ENCODE data around the gene MRPL40.

MRPL40 gene

GRCh38 chr22:19432133-19432851, at the start of gene MRPL40:
MRPL40 (plus strand) TSS chr22:19432545; CDS start chr22:19432555, 10 bp downstream.
- peak; percentile 85 for DNase-seq (ENCODE audit: low read depth)

DNA sequence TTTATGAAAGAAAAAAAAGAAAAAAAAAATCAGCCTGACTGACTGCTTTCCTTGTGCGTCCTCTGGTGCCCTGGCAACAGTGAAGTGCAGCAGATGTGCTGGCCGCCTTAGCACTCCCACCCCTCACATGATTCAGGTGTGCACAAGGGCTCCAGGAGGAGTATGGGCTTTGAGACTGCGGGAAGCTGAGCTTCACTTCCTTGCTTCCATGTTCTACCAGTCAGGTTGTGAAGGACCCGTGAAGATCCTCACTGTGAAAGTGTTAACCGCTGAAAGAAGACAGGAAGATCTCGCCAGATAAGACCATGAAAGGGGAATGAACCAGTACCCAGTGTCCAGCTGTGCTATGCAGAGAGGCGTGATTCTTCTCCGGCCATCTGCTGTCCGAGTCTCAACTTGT, 49.1 kb upstream of the MRPL40 start:
- no peak for DNase-seq (ENCODE audit: low read depth)

GRCh38 chr22:19385221-19385906, 47.0 kb upstream of the MRPL40 start:
- DNase-seq (ENCODE audit: low read depth): no peak

DNA sequence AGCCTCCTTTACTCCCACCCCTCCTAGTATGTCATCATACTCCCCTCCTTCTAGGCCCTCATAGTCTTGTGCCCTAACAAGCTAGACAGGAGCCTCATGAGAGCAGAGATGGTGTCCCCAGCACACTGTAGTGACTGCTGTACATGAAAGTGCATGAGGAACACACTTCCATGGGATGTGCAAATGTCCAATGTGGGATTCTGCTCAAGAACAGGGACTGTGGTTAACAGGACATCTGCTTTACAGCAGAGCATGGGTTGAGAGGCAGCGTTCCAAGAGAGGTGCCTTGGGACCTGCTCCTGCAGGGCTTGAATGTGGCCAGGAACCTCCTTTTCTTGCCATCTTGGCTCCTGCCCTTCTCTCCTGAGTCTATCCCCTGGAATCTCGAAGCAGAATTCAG, 46.1 kb upstream of the MRPL40 start:
- no peak for DNase-seq (ENCODE audit: low read depth)

DNA sequence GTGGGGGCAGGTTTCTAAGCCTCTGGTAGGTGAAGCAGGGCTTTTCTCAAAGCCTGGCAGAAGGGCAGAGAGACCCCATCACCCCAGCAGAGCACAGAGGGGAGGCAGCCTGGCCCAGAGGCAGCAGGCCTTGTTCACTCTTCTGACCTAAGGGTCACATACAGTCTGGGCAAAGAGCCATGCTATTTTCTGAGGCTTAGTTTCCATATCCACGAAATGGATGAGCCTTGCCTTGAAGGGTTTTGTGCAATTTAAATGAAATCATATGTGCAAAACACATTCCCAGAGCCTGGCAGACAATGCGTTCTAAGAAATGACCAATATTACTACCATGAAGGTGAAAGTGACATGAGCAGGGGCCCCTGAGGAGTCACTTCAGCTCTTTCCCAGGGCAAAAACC, 45.3 kb upstream of the MRPL40 start:
- no peak for DNase-seq (ENCODE audit: low read depth)

GRCh38 chr22:19387575-19387974, 44.8 kb upstream of the MRPL40 start:
- DNase-seq (ENCODE audit: low read depth): no peak

DNA sequence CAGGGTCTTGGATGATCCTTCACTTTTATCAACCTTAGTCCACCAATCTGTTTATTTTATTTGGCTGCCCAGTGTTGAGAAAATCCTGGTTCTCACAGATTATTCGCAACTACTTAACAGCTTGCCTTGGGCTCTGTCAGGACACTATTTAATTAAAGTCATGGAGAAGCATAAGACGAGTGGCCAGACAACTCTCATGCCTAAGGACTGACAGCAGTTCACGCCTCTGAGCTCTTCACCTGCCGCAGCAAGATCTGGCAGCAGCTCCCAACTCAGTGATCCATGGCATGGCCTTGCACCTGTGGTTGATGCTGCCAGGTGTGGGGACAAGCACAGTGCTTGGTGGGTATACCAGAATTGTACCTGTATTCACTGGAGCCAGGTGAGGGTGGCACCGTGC, 38.6 kb upstream of the MRPL40 start:
- no peak for DNase-seq (ENCODE audit: low read depth)

GRCh38 chr22:19394274-19395050, 37.9 kb upstream of the MRPL40 start:
- no peak for DNase-seq (ENCODE audit: low read depth)

- no peak for DNase-seq (ENCODE audit: low read depth)
These were observed 37.1 kb upstream of the MRPL40 start for GRCh38 chr22:19395276-19395675.

DNA sequence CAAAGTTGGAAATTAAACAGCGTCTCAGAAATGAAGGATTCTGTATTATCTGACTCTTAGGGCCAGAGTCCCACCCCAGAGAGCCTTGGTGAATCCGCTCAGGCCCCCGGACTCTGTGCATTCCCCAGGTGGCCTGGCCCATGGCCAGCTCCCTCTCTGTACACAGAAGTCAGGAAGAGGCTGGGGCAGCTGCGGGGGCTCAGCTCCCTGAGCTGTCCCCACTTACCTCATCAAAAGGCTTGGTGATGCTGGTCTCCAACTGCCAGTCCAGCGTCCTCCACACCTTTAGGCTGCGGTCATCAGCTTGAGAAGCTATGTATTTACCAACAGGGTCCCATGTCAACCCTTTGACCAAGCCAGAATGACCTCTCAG, 35.8 kb upstream of the MRPL40 start:
- no peak for DNase-seq (ENCODE audit: low read depth)

GRCh38 chr22:19396934-19397733, 35.2 kb upstream of the MRPL40 start:
- no peak for DNase-seq (ENCODE audit: low read depth)

DNA sequence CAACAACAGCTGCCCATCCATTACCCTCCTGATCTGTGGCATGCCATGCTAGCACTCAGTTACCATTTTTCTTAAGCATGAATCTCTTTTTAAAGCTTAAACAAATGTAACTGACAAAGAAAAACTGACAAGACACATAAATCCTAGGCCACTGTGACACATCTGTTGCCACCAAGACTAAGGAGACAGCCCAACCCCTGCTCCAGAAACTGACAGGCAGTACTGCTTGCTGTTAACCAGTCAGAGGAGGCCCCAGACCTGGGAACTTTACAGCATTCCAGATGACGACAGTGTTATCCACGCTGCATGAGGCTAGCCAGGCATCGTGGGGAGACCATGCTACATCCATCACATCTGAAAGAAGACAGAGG, 34.6 kb upstream of the MRPL40 start:
- no peak for DNase-seq (ENCODE audit: low read depth)

DNA sequence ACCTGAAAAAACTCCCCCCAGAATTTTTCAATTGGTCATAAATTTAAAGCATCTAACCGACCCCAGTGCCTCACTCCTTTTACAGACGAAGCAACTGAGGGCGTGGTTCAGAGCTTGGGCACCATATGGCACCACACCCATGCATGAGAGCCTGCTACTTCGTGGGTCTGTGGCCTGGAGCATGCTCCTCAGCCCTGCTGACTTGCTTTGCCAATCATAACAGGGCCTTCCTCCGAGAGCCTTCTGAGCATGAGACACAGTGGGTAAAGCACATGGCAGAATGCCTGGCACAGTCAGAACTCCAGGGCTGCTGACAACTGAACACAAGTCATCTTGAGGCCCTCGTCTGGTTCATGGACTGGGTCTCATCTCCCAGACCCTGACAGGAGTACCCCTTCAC, 34.1 kb upstream of the MRPL40 start:
- no peak for DNase-seq (ENCODE audit: low read depth)

GRCh38 chr22:19398652-19399051, 33.7 kb upstream of the MRPL40 start:
- no peak for DNase-seq (ENCODE audit: low read depth)

- no peak for DNase-seq (ENCODE audit: low read depth)
These were observed 31.5 kb upstream of the MRPL40 start for GRCh38 chr22:19400881-19401280.

GRCh38 chr22:19401483-19401882, 30.9 kb upstream of the MRPL40 start:
- no peak for DNase-seq (ENCODE audit: low read depth)

DNA sequence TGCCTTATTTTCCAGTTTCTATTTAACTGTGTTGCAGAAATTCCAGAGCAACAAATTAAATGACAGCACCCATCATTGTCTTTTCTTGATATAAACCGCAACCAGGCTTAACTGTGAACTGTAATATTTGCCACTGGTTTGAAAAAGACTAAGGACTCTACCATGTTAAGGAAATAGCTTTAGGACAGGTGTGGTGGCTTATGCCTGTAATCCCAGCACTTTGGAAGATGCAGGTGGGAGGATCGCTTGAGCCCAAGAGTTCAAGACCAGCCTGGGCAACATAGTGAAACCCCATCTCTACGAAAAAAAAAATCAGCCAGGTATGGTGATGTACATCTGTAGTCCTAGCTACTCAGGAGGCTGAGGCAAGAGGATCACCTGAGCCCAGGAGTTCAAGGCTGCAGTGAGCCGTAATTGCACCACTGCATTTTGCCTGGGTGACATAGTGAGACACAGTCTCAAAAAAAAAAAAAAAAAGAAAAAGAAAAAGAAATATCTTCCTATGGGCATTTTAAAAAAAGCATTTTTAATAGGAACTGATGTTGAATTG, 29.6 kb upstream of the MRPL40 start:
- no peak for DNase-seq (ENCODE audit: low read depth)

- DNase-seq (ENCODE audit: low read depth): no peak
These were observed 27.7 kb upstream of the MRPL40 start for GRCh38 chr22:19404676-19405075.

DNA sequence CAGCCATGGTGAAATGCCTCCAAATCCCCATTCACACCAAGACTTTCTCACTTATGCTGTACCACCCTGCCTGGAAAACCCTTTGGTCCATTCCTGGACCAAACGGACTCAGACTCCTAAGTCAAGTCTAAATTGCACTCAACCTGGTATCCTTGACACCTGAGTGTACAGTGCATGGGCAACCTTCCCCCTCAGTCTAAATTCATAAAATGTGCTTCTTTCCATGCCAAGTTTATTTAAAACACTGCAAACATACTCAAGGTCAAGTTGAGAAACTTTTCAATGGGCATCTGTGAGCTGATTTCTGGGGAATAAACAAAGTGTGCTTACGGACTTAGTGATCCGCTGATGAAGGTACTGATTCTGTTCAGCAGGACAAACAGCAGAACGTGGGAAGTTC, 27.2 kb upstream of the MRPL40 start:
- no peak for DNase-seq (ENCODE audit: low read depth)

DNA sequence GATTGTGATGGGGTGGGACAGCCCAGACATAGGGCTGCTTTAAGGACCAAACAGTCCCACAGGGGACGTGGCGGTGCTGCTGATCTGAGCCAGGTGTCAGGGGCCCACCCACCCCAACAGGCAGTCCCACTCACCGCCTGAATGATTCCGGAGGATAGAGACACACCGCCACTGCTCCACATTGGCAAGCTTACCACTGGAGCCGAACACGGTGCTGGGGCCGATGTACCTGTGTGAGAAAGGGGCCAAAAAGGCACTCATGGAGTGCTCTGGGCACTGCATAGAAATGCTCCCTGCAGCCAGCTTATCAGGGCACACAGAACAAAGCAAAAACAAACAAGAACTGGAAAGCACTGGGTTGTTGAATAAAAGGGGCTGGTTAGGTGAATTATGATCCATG, 26.7 kb upstream of the MRPL40 start:
- no peak for DNase-seq (ENCODE audit: low read depth)

DNA sequence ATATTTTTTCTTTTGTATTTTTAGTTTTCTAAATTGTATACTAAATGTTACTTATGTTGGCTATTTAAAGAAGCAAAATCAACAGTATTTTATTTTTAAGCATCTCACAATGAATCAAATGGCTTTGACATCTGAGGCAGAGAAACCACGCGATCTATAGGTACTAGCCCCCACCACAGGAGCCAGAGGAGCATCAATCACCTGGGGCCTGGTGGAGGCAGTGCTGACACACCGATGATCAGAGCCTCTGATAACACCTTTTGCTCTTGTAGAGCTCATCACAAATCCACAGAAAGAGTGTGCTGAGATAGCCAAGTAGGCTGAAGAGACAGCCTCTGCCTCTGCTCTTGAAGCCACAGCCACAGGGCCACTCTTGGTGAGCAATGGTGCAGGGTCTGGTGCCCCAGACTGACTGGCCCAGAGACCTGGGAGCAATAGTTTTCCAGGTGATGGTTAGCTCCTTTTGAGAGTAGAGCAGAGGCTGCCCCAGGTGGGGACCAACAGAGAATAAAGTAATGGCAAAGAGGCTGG, 26.0 kb upstream of the MRPL40 start:
- no peak for DNase-seq (ENCODE audit: low read depth)

DNA sequence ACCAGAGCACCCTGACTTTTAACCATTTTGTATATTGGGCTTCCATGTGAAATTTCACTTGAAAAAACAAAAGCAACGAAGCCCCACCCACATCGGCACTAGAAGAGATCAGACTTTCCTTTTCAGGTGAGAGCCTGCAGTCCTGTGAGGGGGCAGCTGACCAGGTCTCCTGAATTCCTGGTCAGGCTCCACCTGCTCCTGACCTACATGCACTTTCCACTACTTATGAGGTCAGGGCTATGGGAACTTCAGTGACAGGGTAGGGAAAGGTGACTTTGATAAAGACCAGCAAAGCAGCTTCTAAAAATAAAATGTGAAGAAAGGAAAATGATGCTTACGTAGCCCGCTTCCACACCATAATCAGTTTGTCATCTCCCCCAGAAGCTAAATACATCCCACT, 25.5 kb upstream of the MRPL40 start:
- no peak for DNase-seq (ENCODE audit: low read depth)

All from stimulated activated CD8-positive, alpha-beta memory T cell treated with anti-CD3 and anti-CD28 coated beads, Interleukin-12 subunit alpha, Interleukin-12 subunit beta, amount 100 ng/mL, for 4 hours (primary cell).